BLaER1 (cell line): ENCODE data around the gene KRTAP10-4.
"Not testable (repeated sequence)": the region's sequence is repeated elsewhere in the genome, so short reads cannot be mapped to it uniquely, and the experiment has no call there.

Source experiments
- H3K27ac ChIP-seq: shearing (Covaris generic); formaldehyde crosslinking; 2 replicates; pipeline ENCODE4 v1.8.1; 2022
- H3K27me3 ChIP-seq: shearing (Covaris generic); formaldehyde crosslinking; 2 replicates; pipeline ENCODE4 v1.8.1; 2022
- H3K36me3 ChIP-seq: shearing (Covaris generic); formaldehyde crosslinking; 2 replicates; pipeline ENCODE4 v1.8.1; 2022
- H3K4me1 ChIP-seq: shearing (Covaris generic); formaldehyde crosslinking; 2 replicates; pipeline ENCODE4 v1.8.1; 2022
- H3K4me2 ChIP-seq: shearing (Covaris generic); formaldehyde crosslinking; 2 replicates; pipeline ENCODE4 v1.8.1; 2022
- H3K4me3 ChIP-seq: shearing (Covaris generic); formaldehyde crosslinking; 2 replicates; pipeline ENCODE4 v1.8.1; 2022
- H3K9ac ChIP-seq: shearing (Covaris generic); formaldehyde crosslinking; 2 replicates; pipeline ENCODE4 v1.8.1; 2022
- H3K9me3 ChIP-seq: shearing (Covaris generic); formaldehyde crosslinking; 2 replicates; pipeline ENCODE4 v1.8.1; 2022
- H4K20me1 ChIP-seq: shearing (Covaris generic); formaldehyde crosslinking; 2 replicates; pipeline ENCODE4 v1.8.1; 2022
- Cebpa-rat ChIP-seq: shearing (Covaris generic); IDR thresholded peaks from 2 replicates; pipeline ENCODE4 v1.8.1; 2022

KRTAP10-4 gene

GRCh38 chr21:44548922-44549321 is 24.6 kb upstream of the KRTAP10-4 start:
- no peak for TF ChIP-seq Cebpa-rat
- no peaks in the 10 kb centered on the region for H3K27me3 ChIP-seq
- H3K9me3 ChIP-seq = peaks cover 19% of the 10 kb centered on the region
- H3K4me1 ChIP-seq = peaks cover 43% of the 10 kb centered on the region
- no peaks in the 10 kb centered on the region for H3K36me3 ChIP-seq
- H3K9ac ChIP-seq = no peak overlapping the region
- H3K4me2 ChIP-seq = peak overlapping the region; percentile 68; the same call in 1 of the 2 replicates
- no peak overlapping the region for H3K27ac ChIP-seq
- H3K4me3 ChIP-seq = no peak overlapping the region
- H4K20me1 ChIP-seq = no peaks in the 10 kb centered on the region

GRCh38 chr21:44549525-44550211 is 23.9 kb upstream of the KRTAP10-4 start:
- no peak overlapping the region for H3K4me3 ChIP-seq
- no peak overlapping the region for H3K9ac ChIP-seq
- no peak for TF ChIP-seq Cebpa-rat
- H3K27me3 ChIP-seq = no peaks in the 10 kb centered on the region
- no peaks in the 10 kb centered on the region for H3K36me3 ChIP-seq
- no peak overlapping the region for H3K27ac ChIP-seq
- H3K4me2 ChIP-seq = peak overlapping the region; percentile 50
- H4K20me1 ChIP-seq = no peaks in the 10 kb centered on the region
- H3K9me3 ChIP-seq = peaks cover 19% of the 10 kb centered on the region
- peaks cover 50% of the 10 kb centered on the region for H3K4me1 ChIP-seq

DNA sequence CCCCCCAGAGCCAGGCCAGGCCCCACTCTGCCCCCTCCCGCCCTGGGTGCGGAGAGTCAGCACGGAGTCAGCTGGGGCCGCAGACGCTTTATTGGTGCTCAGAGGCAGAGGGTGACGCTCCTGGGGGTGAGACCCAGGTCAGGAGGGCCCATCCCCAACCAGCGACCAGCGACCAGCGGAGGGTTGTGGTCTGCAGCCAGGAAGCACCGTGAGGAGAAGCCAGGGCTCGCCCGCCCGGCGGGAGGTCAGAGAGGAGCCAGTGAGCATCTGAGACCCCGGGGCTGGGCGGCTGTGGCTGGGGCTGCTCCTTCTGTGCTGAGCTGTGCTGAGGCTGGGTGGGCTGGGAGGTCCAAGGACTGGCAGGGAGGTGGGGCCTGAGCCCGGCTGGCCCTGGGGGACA is 23.2 kb upstream of the KRTAP10-4 start:
- Histone ChIP-seq H3K4me1 (peaks cover 57% of the 10 kb centered on the region), H3K9me3 (peaks cover 19% of the 10 kb centered on the region), H3K4me2 (peak overlapping the region; percentile 50)
- not testable (repeated sequence) for H3K27ac ChIP-seq, H3K4me3 ChIP-seq, H3K36me3 ChIP-seq, H3K27me3 ChIP-seq, H4K20me1 ChIP-seq, H3K9ac ChIP-seq

DNA sequence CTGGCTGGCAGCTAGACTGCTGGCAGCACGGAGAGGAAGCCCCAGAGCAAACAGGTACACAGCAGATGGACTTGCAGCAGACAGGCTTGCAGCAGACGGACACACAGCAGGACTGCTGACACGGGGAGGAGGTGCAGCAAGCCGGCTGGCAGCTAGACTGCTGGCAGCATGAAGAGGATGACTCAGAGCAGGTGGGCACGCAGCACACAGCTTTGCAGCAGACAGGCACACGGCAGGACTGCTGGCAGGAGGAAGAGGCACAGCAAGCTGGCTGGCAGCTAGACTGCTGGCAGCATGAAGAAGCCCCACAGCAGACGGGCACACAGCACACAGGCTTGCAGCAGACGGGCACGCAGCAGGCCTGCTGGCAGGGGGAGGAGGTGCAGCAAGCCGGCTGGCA is 22.7 kb upstream of the KRTAP10-4 start:
- no peak for TF ChIP-seq Cebpa-rat
- Histone ChIP-seq H3K4me2 (peak overlapping the region; percentile 50; the same call in 1 of the 2 replicates), H3K4me1 (peaks cover 62% of the 10 kb centered on the region), H3K27ac (no peak overlapping the region), H3K4me3 (no peak overlapping the region), H3K36me3 (no peaks in the 10 kb centered on the region), H3K9me3 (peaks cover 19% of the 10 kb centered on the region), H3K9ac (no peak overlapping the region), H4K20me1 (no peaks in the 10 kb centered on the region), H3K27me3 (no peaks in the 10 kb centered on the region)

GRCh38 chr21:44551340-44551961 is 22.1 kb upstream of the KRTAP10-4 start, which contains the start of gene KRTAP10-2:
Gene KRTAP10-2, minus strand, starts transcription at chr21:44551505. Its CDS starts 47 bp downstream, at chr21:44551458.
- peaks cover 68% of the 10 kb centered on the region for H3K4me1 ChIP-seq
- no peak within 1 kb of the TSS for H3K9ac ChIP-seq
- H3K27me3 ChIP-seq = no peaks in the 10 kb centered on the region
- no peaks in the 10 kb centered on the region for H3K36me3 ChIP-seq
- TF ChIP-seq Cebpa-rat = no peak
- peak within 1 kb of the TSS; percentile 50 for H3K4me2 ChIP-seq
- 0 out of 2 replicates have a peak within 1 kb of the TSS, but pooled peaks have one; percentile 16 for H3K27ac ChIP-seq
- no peaks in the 10 kb centered on the region for H4K20me1 ChIP-seq
- H3K4me3 ChIP-seq = no peak within 1 kb of the TSS
- peaks cover 14% of the 10 kb centered on the region for H3K9me3 ChIP-seq

DNA sequence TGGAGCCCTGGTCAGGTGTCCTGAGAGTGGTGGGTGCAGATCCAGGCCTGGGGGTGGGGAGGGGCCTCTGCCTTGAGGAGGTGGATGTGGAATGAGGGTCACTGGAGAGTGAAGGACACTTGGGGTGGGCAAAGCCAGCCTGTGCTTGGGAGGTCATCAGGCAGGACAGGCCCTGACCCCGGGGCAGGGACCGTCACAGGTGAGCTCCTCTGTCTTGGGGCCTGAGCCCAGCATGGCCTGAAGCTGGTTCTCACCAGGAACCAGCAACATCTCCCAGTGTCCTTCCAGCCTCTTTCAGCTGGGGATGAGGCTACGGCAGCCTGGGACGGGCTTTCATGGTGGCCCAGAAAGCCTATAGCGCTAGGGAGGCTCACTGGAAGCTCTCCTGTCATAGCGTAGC is 21.4 kb upstream of the KRTAP10-4 start:
- H4K20me1 ChIP-seq = no peaks in the 10 kb centered on the region
- H3K36me3 ChIP-seq = no peaks in the 10 kb centered on the region
- TF ChIP-seq Cebpa-rat = no peak
- no peak overlapping the region for H3K4me3 ChIP-seq
- no peaks in the 10 kb centered on the region for H3K27me3 ChIP-seq
- 0 out of 2 replicates have a peak overlapping the region, but pooled peaks have one; percentile 16 for H3K27ac ChIP-seq
- H3K4me2 ChIP-seq = no peak overlapping the region
- peaks cover 7% of the 10 kb centered on the region for H3K9me3 ChIP-seq
- no peak overlapping the region for H3K9ac ChIP-seq
- H3K4me1 ChIP-seq = peaks cover 74% of the 10 kb centered on the region

DNA sequence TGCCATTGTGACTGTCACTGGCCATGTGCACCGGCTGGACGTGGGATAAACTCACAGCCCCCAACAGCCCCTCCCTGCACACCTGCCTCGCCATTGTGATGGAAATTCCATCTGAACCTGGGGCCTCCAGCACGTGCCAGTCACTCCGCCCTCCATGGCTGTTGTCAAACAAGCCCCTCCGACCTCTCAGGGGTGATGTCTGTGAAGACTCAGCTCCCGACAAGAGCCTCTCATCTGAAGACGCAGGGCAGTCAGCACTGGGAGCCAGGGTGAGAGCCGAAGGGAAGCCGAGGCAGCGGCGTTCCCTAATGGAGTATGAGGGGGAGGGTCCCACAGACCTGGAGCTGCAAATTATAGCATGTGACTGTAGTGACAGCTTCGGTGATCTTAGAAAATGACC is 20.8 kb upstream of the KRTAP10-4 start:
- Histone ChIP-seq H3K4me2 (no peak overlapping the region), H4K20me1 (no peaks in the 10 kb centered on the region), H3K9ac (no peak overlapping the region), H3K4me3 (no peak overlapping the region), H3K36me3 (no peaks in the 10 kb centered on the region), H3K4me1 (peaks cover 74% of the 10 kb centered on the region), H3K27me3 (no peaks in the 10 kb centered on the region), H3K27ac (no peak overlapping the region), H3K9me3 (peaks cover 1% of the 10 kb centered on the region; the same call in 1 of the 2 replicates)
- TF ChIP-seq Cebpa-rat = no peak

DNA sequence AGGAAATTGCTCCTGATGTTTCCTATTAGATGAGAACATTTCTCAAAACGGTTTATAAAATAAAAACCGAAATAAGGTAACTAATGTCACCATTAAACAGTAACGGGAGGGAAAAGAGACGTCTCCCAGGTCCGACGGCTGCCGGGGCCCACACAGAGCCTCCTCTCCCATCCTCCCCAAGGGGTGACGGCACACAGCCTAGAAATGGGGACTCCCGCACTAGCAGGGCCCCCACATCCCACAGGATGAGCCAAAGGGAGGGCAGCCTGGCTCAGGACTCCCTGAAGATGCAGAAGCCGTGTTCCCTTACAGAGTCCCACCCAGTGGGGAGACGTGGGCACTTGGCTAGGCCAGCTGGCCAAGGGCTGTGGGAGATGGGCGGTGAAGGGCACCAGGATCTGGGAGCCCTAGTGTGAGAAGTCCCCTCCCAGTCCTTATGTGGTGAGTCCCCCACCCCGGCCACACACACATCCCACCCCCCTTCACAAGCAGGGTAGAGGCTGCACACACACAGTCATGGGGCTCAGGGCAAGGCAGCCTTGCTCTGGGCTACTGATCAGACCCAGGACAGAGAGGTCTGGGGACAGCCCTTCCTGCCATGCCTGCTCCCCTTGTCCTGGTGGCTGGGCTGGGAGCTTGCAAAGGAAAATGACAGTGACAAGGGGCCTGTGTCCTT is 18.2 kb upstream of the KRTAP10-4 start:
- Histone ChIP-seq H3K4me2 (peak overlapping the region; percentile 77), H3K27me3 (no peaks in the 10 kb centered on the region), H3K9me3 (peaks cover 14% of the 10 kb centered on the region), H3K36me3 (no peaks in the 10 kb centered on the region), H3K27ac (peak overlapping the region; percentile 53), H3K4me1 (peaks cover 56% of the 10 kb centered on the region), H3K4me3 (no peak overlapping the region), H4K20me1 (no peaks in the 10 kb centered on the region), H3K9ac (no peak overlapping the region)
- no peak for TF ChIP-seq Cebpa-rat

DNA sequence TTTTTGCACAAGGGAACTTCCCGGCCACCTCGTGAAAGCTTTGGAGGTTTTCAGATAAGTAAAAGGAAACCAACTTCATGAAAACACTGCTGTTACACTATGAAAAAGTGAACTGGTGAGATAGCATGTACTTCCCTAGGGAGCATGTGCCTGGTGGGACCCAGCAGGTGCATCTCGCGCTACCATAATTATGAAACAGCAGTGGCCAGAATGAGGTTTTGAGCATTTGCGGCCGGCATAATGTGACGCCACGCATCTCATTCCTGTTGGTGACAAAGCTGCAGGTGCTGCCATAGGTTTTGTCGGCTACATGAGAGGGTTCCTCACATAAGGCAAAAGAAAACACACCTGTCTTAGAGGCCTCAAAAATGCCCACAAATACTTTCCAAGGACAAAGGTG is 16.6 kb upstream of the KRTAP10-4 start:
- Histone ChIP-seq H3K9ac (no peak overlapping the region), H3K9me3 (peaks cover 17% of the 10 kb centered on the region), H3K4me2 (peak overlapping the region; percentile 77), H3K27ac (0 out of 2 replicates have a peak overlapping the region, but pooled peaks have one; percentile 53), H4K20me1 (no peaks in the 10 kb centered on the region), H3K4me1 (peaks cover 42% of the 10 kb centered on the region), H3K27me3 (no peaks in the 10 kb centered on the region), H3K4me3 (no peak overlapping the region), H3K36me3 (no peaks in the 10 kb centered on the region)
- TF ChIP-seq Cebpa-rat = no peak
